HG03103 (cell line): Measurements from ENCODE around the gene MRPL21.
A peak's percentile ranks its signal among the peaks of the same experiment; 100 is the strongest.

Experiments
- ATAC-seq: cut with Tn5 transposase; IDR thresholded peaks from one replicate; pipeline ENCODE4 v1.9.1; 2021; ENCODE audit warnings: low read depth; ENCODE audit not compliant: unreplicated experiment

MRPL21 gene

DNA sequence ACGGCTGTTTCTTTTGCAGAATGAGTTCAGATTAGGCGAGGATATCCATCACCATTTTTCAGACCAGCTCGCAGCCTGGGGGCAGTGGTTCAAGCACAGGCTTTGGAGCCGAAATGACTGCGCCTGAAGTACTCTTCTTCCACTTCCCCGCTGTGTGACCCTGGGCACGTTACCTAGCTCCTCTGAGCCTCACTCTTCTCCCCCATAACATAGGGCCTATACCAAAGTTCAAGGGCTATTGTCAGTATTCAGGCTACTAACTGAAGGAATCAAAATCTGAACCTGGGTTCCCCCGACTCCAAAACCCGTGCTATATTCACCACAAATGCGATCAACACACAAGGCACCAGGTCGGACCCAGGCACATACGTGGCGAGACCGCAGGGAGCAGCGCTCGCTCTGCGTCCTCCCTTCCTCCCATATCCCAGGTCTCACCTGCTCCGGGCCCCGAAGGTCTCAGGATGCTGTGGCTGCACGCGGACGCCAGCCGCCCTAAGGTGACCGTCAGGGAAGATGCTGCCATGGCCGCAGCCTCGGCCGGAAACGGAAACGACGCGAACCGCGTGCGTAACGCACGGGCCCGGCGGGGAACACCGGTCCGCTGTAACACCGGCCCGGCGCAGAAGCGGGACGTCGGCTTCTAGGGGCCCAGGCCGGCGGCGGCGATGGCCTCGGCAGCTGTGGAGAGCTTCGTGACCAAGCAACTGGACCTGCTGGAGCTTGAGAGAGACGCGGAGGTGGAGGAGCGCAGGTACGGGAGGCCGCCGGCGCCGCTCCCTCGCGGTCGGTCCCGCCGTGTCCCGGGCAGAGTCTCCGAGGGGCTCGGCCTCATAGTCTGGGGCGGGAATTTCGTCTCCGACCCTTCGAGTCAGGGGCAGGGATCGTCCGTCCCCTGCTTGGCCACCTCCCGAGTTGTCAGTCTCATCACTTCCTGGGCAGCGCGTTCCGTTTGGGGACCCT, at the start of gene MRPL21, which contains the start of gene IGHMBP2:
Gene MRPL21 (minus strand): TSS at position 545 of the 960 bp plus-strand sequence. CDS start 22 bp downstream, at position 523.
Gene IGHMBP2 (plus strand): TSS at position 604 of the 960 bp plus-strand sequence. CDS start 62 bp downstream, at position 666.
- ATAC-seq: peak; percentile 54

DNA sequence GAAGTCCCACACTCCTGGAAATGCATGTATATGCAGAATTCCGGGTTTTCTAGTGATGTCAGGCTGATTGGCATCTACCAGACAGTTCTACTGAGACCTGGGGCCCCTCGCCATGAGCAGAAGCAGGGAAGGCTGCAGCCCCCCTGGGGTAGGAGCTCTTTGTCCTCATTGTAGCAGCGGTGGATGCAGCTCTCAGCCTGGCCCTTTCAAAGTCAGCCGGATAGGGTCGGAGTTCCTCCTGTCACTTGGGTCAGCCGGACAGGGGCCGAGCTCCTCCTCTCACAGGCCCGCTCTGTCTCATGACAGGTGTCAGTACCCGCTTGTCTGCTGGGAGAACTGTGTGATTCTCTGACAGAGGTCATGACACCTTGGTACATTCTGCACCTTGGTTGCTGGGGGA, 47.1 kb upstream of the MRPL21 start:
- no peak for ATAC-seq

DNA sequence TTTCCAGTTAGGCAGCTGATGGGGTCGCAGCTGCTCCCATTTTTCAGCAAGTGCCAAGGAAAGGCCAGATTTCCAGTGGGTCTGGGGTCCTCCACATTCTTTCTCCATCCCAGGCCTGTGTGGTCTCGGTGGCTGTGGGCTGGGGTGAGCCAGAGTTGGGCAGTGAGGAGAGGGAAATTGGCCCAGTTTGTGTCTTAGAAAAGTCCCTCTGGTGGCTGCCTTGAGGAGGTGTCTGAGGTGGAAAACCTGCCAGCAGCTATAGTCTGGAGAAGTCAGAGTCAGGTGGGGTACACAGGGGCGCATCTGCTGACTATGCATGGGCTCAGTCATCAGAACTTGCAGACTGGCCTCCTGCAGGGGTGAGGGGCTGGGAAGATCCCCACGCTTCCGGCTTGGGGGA, 46.6 kb upstream of the MRPL21 start:
- ATAC-seq: no peak

DNA sequence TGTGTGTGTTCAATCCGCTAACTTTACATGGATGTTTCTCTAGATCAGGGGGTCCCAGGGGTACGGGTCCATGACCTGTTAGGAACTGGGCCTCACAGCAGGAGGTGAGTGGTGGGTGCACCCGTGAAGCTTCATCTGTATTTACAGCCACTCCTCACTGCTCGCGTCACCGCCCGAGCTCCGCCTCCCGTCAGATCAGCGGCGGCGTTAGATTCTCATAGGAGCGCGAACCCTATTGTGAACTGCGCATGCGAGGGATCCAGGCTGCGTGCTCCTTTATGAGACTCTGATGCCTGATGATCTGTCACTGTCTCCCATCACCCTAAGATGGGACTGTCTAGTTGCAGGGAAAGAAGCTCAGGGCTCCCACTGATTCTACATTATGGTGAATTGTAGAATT, 45.3 kb upstream of the MRPL21 start:
- no peak for ATAC-seq

DNA sequence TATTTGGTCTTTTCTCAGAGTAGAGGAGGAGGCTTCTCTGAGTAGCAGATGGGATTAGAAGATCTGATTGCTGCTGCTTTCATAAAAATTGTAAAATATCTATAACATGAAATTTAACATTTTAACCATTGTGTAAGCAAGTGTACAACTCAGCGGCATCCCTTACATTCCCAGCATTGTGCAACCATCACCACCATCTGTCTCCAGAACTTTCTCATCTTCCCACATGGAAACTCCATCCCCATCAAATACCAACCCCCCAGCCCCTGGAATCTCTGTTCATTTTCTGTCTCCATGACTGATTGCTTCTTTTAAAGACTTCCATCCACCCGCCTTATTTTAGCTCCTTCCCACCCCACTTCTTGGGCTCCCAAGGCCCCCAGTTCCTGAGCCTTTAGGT, 44.9 kb upstream of the MRPL21 start:
- ATAC-seq: no peak

DNA sequence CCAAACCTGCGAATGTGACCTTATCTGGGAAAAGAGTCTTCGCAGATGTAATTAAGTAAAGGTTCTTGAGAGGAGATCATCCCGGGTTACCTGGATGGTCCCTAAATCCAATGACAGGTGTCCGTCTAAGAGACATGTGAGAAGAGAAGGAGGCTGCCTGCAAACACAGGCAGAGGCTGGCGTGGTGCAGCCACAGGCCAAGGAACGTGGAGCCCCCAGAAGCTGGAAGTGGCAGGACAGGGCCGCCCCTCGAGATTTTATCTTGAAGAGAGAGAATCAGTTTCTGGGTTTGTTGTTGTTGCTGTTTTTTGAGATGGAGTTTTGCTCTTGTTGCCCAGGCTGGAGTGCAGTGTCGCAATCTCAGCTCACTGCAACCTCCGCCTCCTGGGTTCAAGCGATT, 43.5 kb upstream of the MRPL21 start:
- no peak for ATAC-seq

DNA sequence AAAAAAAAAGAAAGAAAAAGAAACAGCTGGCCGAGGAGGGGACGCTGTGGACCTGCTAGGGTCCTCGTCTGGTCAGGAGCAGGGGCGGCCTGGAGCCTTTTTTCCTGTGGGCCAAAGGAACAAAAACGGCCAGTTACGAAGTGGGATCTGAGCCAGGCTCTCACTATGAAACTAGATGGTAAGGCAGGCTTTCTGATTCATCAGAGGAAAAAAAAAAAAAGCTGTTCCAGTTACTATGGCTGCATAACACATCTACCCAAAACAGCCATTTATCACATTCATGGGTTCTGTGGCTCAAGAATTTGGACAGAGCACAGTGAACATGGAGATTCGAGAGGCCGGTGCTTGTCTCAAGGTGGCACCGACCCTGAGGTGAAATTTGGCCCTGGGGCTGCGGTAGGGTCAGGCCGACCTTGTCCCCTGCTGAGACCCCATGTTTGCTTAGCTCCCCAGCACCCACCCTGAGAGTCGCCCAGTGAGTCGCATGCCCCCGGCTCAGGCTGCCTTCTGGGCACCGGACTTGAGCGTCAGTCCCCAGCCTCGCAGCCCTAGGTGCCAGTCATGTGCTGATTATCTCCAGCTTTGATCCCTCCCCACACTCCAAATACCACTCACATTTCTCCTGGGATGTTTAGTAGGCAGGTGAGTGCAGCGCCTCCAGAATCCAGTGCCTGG, 42.9 kb upstream of the MRPL21 start:
- no peak for ATAC-seq

DNA sequence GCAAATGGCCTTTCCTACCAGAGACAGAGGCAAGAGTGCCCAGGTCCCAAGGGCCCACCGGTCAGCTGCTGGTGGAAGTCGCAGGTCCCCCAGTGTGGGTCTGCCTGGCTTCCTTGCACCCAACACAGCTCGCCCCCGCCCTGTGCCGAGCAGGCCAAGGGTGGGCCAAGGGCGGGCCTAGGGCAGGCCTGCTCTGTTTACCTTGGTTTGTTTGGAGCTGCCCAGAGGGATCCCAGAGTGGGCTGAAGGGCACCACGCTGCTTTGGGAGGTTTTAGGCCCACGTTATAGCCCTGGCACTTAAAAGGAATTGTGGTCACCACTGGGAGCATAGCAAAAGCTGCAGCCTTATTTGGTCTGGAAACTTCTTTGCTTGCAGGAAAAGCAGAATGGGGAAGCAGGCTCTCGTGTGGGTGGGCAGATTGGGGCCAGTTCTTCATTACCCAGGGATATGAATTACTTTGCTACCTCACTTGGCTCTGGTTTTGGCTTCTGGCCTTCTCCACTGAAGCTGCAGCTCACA, 39.2 kb upstream of the MRPL21 start:
- ATAC-seq: no peak

DNA sequence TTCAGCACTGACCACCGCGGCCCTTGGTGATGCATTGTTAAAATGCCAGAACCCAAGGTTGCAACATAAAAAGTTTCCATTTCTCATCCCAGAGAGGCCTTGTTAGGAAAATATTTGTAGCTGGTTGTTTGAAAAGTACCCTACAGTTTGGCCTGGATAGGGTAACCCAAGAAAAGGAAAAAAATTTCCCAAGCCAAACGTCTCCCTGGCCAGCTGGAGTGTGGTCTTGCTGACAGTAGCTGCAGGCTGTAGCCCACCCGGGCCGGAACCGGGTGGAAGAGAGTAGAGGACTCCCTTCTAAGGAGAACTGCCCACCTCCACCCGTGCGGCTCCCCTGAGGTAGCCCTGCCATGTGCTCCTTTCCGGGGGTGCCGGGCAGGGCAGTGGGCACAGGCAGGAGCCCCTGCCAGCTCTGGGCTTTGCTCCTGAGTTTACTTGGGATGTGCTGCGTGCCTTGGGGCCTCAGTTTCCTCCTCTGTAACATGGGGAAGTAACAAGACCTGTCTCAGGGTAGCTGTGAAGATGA, 38.5 kb upstream of the MRPL21 start:
- ATAC-seq: no peak

DNA sequence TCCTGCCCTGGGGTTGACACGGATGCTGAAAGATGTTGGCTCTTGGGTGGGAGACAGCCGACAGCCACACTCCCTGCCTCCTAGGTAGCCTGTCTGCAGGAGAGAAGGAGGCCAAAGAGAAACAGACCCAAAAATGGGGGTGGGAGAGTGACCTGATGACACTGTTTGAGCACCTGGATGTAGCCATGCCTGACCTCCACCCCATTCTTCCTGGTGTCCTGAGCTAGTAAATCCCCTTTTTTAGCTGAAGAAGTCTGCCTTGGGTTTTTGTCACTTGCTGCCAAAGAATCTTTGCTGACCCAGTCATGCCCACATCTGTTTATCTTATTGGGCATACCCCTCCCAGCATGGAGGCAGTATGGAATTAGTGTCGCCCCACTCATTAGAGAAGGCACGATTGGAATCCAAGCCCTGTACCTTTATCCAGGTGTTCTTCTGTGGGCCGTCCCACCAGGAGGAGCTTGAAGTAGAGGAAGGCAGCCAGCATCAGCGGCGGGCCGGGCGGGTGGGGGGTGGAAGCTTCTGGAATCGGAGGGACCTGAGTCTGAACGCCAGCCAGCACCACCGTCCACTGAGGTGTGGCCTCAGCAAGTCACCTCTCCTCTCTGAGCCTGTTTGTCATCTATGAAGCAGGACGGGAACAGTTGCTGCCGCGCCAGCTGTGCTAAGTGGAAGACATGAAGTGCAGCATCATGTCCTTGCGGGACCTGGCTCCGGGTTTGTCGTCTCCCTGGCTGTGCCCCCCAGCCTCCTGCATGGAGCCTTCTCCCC, 37.9 kb upstream of the MRPL21 start:
- no peak for ATAC-seq

DNA sequence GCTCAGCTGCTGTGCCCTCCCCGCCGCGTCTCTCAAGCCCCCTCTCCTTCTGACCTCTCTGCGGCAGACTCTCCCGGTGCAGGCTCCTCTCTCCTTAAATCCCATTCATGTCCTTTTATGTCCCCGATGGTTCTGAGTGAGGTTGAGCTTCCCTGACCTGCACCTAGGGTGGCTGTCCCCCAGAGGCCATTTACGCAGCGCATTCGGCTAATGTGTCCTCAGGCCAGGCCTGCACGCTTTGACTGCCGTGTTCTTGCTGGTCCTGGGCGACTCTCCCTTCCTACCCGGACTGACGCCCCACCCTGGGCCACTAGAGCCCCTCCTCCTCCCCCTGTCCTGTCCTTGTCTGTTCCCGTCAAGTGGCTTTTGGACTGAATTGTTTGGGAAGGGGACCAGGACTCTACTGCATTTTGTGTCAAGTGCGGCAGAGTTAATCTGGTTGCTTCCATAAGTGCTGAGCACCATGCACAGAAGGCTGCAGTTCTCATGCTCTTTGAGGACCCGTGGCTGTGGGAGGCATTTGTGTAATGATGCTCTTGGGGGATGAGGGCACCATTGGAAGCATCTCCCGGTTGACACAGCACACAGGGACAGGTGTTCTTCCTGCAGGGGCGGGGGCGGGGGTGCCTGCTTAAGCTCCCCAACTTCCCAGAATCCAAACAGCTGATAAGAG, 37.2 kb upstream of the MRPL21 start:
- ATAC-seq: no peak

DNA sequence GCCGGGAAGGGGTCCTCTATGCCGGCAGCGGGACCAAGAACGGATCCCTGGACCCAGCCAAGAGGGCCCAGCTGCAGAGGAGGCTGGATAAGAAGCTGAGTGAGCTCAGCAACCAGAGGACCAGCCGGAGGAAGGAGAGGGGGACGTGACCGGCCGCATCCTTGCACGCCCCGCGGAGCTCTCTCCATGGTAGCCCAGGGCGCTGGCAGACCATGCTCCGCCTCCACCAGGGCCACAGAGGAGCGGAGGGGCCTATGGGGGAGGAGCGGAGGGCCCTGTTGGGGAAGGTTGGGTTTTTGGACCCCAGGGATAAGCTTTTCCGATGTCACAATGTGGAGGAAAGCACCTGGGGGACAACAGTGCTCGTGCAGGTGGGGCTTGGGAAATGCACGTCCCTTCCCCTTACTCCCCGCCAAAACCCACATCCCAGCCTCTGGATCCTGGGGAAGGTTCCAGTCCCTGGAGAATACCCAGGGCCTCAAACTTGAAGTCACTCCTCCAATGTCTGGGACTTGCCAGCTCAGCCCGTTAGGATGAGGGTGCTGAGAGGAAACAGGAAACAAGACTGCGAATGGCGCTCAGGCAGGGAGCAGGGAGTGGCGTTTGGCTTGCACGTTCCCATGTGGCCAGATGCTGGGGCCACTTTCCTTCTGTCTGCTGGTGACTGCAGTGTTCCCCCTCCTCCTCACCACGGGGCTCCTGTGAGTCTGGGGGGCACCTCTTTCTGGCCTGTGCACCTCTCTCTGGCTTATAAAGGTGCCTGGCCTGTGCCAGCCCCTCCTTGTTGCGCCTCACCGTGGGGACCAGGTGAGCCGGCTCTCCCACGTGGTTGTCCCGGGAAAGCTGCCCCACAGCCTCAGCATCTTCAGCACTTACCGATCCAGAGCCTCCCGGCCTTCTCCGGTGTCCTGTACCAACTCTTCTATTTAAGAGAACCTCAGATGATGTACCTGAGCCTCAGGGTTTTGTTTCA, 36.2 kb upstream of the MRPL21 start:
- ATAC-seq: no peak

DNA sequence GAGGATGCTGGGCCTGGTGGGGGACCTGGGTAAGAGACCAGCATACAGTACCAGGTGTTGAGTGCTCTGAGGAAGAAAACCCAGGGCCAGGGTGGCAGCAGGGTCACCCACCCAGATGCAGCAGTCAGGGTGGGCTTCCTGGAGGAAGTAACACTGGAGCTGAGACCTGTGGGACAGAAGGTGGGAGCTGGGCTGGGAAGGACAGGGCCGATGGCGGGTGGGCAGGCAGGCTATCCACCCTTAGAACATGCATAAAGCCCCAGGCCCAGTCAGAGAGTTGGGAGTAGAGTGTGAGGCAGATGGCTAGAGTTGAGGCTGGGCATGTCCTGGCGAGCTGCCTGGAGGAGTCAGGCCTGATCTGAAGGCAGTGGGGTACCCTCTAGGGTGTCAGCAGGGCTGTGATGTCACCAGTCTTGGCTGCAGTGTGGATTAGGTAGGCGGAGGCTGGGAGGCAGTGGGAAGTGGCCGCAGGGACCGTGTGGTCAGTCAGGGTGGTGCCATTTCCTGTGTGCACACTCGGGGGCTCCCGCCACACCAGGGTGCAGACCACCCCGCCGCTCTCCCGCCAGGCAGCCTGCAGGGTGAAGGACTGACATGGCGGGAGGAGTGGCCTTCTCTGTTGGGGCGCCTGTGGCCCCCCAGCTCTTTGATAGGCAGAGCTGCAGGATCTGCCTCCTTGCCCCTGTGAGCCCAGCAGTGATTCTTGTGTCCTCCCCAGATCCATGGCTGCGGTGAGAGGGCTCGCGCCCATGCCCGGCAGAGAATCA, 35.4 kb upstream of the MRPL21 start:
- ATAC-seq: no peak

DNA sequence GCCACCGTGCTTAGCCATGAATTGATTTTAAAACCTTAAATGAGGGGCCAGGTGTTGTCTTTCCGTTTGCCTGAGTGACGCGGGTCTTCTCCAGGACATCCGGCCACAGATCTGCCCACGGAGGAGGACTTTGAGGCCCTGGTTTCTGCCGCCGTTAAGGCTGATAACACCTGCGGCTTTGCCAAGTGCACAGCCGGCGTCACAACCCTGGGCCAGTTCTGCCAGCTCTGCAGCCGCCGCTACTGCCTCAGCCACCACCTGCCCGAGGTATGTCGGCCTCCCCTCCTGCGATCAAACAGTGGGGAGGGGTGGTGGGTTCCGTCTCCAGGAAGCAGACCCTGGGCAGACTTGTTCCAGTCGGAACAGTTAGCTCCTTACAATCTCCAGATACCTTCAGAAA, 34.5 kb upstream of the MRPL21 start:
- no peak for ATAC-seq

DNA sequence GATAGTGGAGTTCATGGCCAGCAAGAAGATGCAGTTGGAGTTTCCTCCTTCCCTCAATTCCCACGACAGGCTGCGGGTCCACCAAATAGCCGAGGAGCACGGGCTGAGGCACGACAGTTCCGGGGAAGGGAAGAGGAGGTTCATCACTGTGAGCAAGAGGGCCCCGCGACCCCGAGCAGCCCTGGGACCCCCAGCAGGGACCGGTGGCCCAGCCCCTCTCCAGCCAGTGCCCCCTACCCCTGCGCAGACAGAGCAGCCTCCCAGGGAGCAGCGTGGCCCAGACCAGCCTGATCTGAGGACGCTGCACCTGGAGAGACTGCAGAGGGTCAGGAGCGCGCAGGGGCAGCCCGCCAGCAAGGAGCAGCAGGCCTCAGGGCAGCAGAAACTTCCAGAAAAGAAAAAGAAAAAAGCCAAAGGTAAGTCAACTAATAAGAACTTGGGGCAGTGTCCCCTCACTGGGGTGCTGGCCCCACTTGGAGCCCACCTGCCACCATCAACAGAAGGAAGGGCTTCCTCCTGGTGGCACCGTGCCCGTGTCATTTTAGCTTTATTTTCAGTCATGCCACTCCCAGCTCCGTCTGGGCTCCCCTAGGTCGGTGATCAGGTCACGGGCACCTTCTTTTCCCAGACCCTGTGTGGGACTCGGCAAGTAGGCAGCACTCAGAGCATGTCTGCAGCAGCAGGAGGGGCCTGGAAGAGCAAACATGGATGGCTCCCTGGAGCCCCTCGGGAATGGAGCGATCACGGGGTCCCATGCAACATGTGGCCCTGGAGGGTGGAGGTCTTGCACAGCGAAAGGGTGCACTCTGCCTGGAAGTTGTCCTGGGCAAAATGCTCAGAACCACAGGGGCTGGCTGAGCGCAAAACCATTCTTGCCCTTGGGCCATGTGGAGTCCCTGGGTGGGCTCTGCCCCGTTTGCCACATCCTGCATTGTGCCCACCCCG, 33.3 kb upstream of the MRPL21 start:
- ATAC-seq: no peak

DNA sequence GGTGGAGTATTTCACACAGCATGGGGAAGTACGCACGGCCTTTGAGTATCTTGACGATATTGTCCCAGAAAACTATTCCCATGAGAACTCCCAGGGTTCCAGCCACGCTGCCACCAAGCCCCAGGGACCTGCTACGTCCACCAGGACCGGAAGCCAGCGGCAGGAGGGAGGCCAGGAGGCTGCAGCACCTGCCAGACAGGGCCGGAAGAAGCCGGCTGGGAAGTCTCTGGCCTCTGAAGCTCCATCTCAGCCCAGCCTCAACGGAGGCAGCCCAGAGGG, 32.7 kb upstream of the MRPL21 start:
- no peak for ATAC-seq
